Measurements from ENCODE around the gene MYH9.
"Not testable (repeated sequence)": the region's sequence is repeated elsewhere in the genome, so short reads cannot be mapped to it uniquely, and the experiment has no call there.

Gene MYH9

GRCh38 chr22:36251979-36252608 is 135.7 kb downstream of the MYH9 start:
- peaks cover 16% of the 10 kb centered on the region for H3K4me1 ChIP-seq (ENCODE audit: insufficient read depth, low read length)
- H3K9ac ChIP-seq (ENCODE audit: low read length); H3K27me3 ChIP-seq (ENCODE audit: control insufficient read depth in 1 of 2, insufficient read depth in 2 of 2, low read length in 2 of 2); H3K36me3 ChIP-seq (ENCODE audit: insufficient read depth, low read length); H3K9me3 ChIP-seq (ENCODE audit: low read length): not testable (repeated sequence)
- peak overlapping the region in 1 of 2 donors; percentile 55 for H3K4me3 ChIP-seq (ENCODE audit: low read depth in 1 of 2, low read length in 2 of 2)
- H3K27ac ChIP-seq (ENCODE audit: low read depth, low read length) = peak overlapping the region; percentile 97

GRCh38 chr22:36250292-36250960 is 137.3 kb downstream of the MYH9 start:
- not testable (repeated sequence) for H3K9me3 ChIP-seq (ENCODE audit: low read length); H3K4me3 ChIP-seq (ENCODE audit: low read depth in 1 of 2, low read length in 2 of 2); H3K27ac ChIP-seq (ENCODE audit: low read depth, low read length); H3K36me3 ChIP-seq (ENCODE audit: insufficient read depth, low read length); H3K9ac ChIP-seq (ENCODE audit: low read length); H3K27me3 ChIP-seq (ENCODE audit: control insufficient read depth in 1 of 2, insufficient read depth in 2 of 2, low read length in 2 of 2)
- H3K4me1 ChIP-seq (ENCODE audit: insufficient read depth, low read length) = peaks cover 16% of the 10 kb centered on the region

DNA sequence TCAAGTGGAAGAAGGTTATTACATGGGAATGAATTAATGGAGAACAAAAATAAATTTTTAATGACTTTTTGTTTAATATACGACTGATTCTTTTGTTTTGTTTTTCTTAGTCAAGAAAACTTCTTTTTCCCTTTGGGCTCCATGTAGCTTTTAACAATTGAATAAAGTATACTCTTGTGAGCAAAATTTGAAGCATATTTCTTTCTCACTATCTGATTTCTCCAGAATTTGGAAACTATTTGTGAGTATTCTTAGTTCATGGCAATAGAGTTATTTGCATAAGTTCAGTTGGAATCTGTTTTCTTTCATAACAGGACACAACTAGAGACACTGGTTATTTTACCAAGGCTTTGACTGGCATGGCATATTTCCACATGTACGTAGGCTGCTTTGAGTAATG is 138.6 kb downstream of the MYH9 start:
- Histone ChIP-seq H3K9me3 (ENCODE audit: low read length) (no peaks in the 10 kb centered on the region), H3K27ac (ENCODE audit: low read depth, low read length) (no peak overlapping the region), H3K4me1 (ENCODE audit: insufficient read depth, low read length) (peaks cover 22% of the 10 kb centered on the region), H3K4me3 (ENCODE audit: low read depth in 1 of 2, low read length in 2 of 2) (no peak overlapping the region), H3K36me3 (ENCODE audit: insufficient read depth, low read length) (no peaks in the 10 kb centered on the region), H3K27me3 (ENCODE audit: control insufficient read depth in 1 of 2, insufficient read depth in 2 of 2, low read length in 2 of 2) (no peaks in the 10 kb centered on the region), H3K9ac (ENCODE audit: low read length) (no peak overlapping the region)

DNA sequence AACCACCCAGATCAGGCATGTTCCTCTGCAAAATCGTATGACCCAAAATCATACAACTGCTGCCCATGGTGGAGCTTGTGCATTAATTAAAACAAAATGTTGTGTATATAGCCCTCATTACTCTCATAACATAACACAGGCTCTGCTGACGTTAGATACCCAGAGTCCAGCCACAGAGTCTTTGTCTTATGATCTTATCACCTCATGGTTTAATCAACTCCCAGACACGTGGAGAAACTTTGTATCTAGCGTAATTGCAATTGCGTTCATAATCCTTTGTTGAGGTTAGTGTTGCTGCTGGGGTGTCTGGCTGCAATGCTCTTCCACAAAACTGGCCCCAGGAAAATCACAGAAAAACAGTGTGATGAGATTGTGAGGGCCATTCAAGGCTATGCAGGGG is 139.8 kb downstream of the MYH9 start:
- Histone ChIP-seq H3K27ac (ENCODE audit: low read depth, low read length) (no peak overlapping the region), H3K36me3 (ENCODE audit: insufficient read depth, low read length) (no peaks in the 10 kb centered on the region), H3K4me3 (ENCODE audit: low read depth in 1 of 2, low read length in 2 of 2) (no peak overlapping the region), H3K9me3 (ENCODE audit: low read length) (no peaks in the 10 kb centered on the region), H3K27me3 (ENCODE audit: control insufficient read depth in 1 of 2, insufficient read depth in 2 of 2, low read length in 2 of 2) (no peaks in the 10 kb centered on the region), H3K9ac (ENCODE audit: low read length) (no peak overlapping the region), H3K4me1 (ENCODE audit: insufficient read depth, low read length) (peaks cover 21% of the 10 kb centered on the region)

- Histone ChIP-seq H3K4me1 (ENCODE audit: insufficient read depth, low read length) (peaks cover 21% of the 10 kb centered on the region), H3K27me3 (ENCODE audit: control insufficient read depth in 1 of 2, insufficient read depth in 2 of 2, low read length in 2 of 2) (no peaks in the 10 kb centered on the region), H3K9ac (ENCODE audit: low read length) (no peak overlapping the region), H3K4me3 (ENCODE audit: low read depth in 1 of 2, low read length in 2 of 2) (no peak overlapping the region), H3K9me3 (ENCODE audit: low read length) (no peaks in the 10 kb centered on the region), H3K36me3 (ENCODE audit: insufficient read depth, low read length) (no peaks in the 10 kb centered on the region), H3K27ac (ENCODE audit: low read depth, low read length) (no peak overlapping the region)
Measured at GRCh38 chr22:36246718-36247117, 141.0 kb downstream of the MYH9 start.

- Histone ChIP-seq H3K4me3 (ENCODE audit: low read depth in 1 of 2, low read length in 2 of 2) (no peak overlapping the region), H3K27me3 (ENCODE audit: control insufficient read depth in 1 of 2, insufficient read depth in 2 of 2, low read length in 2 of 2) (no peaks in the 10 kb centered on the region), H3K9me3 (ENCODE audit: low read length) (no peaks in the 10 kb centered on the region), H3K9ac (ENCODE audit: low read length) (no peak overlapping the region), H3K27ac (ENCODE audit: low read depth, low read length) (peak overlapping the region; percentile 39), H3K36me3 (ENCODE audit: insufficient read depth, low read length) (no peaks in the 10 kb centered on the region), H3K4me1 (ENCODE audit: insufficient read depth, low read length) (peaks cover 21% of the 10 kb centered on the region)
Measured at GRCh38 chr22:36245805-36246356, 141.9 kb downstream of the MYH9 start.

DNA sequence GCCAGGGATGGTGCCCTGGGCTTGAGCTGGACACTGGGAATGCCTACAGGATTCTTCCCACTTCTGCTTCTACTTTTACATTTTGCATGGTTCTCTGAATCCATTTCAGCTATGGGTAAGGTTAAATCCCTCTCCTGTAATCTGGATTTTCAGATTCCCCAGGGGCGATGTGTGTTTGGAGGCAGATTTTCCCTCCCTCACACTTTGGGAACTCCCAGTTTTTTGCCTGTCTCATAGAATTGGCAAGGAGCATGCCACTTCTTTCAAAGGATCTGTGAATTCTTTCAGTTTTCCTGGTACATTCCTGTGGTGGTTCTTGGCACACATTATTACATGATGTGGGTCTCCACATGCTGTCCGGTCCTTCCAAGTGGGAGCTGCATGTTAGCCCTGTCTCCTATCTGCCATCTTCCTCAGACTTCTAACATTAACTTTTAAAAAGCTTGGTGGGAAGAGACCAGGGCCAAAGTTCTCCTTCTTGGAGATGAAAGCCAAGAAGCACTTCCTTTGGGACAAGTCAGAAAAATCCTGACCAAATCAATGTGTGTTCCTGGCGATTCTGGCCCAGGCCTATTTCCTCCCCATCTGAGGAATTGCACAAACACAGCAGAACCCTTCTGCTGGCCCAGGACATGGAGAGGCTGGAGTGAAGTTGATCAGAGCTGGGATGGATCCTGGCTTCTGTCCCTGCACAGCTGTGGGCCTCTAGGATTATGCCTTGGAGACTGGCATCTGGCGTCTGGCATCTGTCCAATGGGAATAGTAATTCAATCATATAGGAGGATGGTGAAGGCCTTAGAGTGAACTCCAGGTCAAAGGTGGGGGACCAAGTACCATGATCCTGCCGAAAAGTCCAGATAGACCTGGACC is 143.0 kb downstream of the MYH9 start:
- Histone ChIP-seq H3K36me3 (ENCODE audit: insufficient read depth, low read length) (no peaks in the 10 kb centered on the region), H3K27ac (ENCODE audit: low read depth, low read length) (peak overlapping the region; percentile 67), H3K9ac (ENCODE audit: low read length) (peak overlapping the region; percentile 9), H3K27me3 (ENCODE audit: control insufficient read depth in 1 of 2, insufficient read depth in 2 of 2, low read length in 2 of 2) (no peaks in the 10 kb centered on the region), H3K9me3 (ENCODE audit: low read length) (no peaks in the 10 kb centered on the region), H3K4me3 (ENCODE audit: low read depth in 1 of 2, low read length in 2 of 2) (peak overlapping the region in 1 of 2 donors; percentile 17), H3K4me1 (ENCODE audit: insufficient read depth, low read length) (peaks cover 23% of the 10 kb centered on the region)

GRCh38 chr22:36243986-36244385 is 143.8 kb downstream of the MYH9 start:
- Histone ChIP-seq H3K36me3 (ENCODE audit: insufficient read depth, low read length) (no peaks in the 10 kb centered on the region), H3K9me3 (ENCODE audit: low read length) (no peaks in the 10 kb centered on the region), H3K4me3 (ENCODE audit: low read depth in 1 of 2, low read length in 2 of 2) (peak overlapping the region in 1 of 2 donors; percentile 17), H3K27me3 (ENCODE audit: control insufficient read depth in 1 of 2, insufficient read depth in 2 of 2, low read length in 2 of 2) (no peaks in the 10 kb centered on the region), H3K27ac (ENCODE audit: low read depth, low read length) (peak overlapping the region; percentile 67), H3K9ac (ENCODE audit: low read length) (peak overlapping the region; percentile 9), H3K4me1 (ENCODE audit: insufficient read depth, low read length) (peaks cover 26% of the 10 kb centered on the region)

DNA sequence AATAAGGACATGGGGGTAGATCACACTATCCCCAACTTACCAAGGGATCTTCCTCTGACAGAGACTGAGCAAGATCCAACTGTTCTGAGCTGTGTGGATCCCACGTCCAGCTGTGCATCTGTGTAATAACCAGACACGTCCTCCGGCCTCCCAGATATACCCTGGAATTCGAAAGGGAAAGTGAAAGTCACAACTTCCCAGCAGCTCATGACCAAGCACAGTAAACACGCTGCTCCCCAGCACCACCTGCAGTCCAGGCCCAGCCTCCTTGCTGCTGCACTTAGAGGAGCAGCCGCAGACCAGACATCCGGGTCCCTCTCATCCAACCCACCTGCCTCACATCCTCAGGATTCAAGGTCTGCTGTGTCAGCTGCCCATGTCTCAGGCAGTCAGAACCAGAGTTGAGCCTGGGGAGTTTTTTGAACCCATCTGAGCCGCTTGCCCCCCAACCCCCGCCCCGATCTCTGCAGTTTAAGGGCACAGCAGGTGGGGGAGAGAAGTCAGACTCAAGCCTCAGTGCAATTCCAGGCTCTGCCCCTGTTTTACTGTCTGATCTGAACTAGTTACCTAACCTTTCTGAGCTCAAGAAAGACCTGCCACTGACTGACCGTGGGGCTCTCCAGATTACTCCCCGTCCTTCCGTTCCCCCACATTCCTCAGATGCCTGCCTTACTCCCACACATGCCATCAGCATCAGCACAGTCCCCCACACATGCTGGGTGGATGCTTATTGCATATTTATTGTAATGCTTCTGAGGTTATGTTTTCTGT is 148.2 kb downstream of the MYH9 start, which contains the start of gene APOL2:
APOL2 (minus strand) TSS at position 127 of the 771 bp plus-strand sequence. CDS start 6,365 bp downstream, outside the sequence.
- Histone ChIP-seq H3K9ac (ENCODE audit: low read length) (peak within 1 kb of the TSS; percentile 98), H3K36me3 (ENCODE audit: insufficient read depth, low read length) (no peaks in the 10 kb centered on the region), H3K4me1 (ENCODE audit: insufficient read depth, low read length) (peaks cover 49% of the 10 kb centered on the region), H3K9me3 (ENCODE audit: low read length) (no peaks in the 10 kb centered on the region), H3K27me3 (ENCODE audit: control insufficient read depth in 1 of 2, insufficient read depth in 2 of 2, low read length in 2 of 2) (no peaks in the 10 kb centered on the region), H3K27ac (ENCODE audit: low read depth, low read length) (peak within 1 kb of the TSS; percentile 95), H3K4me3 (ENCODE audit: low read depth in 1 of 2, low read length in 2 of 2) (peak within 1 kb of the TSS; percentile 65 to 98)

DNA sequence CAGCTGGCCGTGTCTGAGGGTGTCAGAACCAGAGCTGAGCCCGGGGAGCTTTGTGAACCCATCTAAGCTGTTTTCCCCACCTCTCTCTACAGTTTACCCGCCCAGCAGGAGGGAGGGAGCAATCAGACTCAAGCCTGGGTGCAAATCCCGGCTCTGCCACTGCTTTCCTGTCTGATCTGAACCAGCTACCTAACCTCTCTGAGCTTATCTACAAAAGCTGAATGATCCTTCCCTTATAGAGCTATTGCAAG is 148.7 kb downstream of the MYH9 start:
- peak overlapping the region; percentile 98 for H3K9ac ChIP-seq (ENCODE audit: low read length)
- H3K4me3 ChIP-seq (ENCODE audit: low read depth in 1 of 2, low read length in 2 of 2) = peak overlapping the region; percentile 65 to 98
- no peaks in the 10 kb centered on the region for H3K9me3 ChIP-seq (ENCODE audit: low read length)
- H3K27ac ChIP-seq (ENCODE audit: low read depth, low read length) = peak overlapping the region; percentile 95
- no peaks in the 10 kb centered on the region for H3K36me3 ChIP-seq (ENCODE audit: insufficient read depth, low read length)
- H3K27me3 ChIP-seq (ENCODE audit: control insufficient read depth in 1 of 2, insufficient read depth in 2 of 2, low read length in 2 of 2) = no peaks in the 10 kb centered on the region
- peaks cover 49% of the 10 kb centered on the region for H3K4me1 ChIP-seq (ENCODE audit: insufficient read depth, low read length)
